Activated CD8-positive, alpha-beta memory T cell treated with anti-CD3 and anti-CD28 coated beads for 48 hours (primary cell): ENCODE data around the gene PSPC1.

Experiments used
- DNase-seq, 3 experiments: peaks; one replicate each; pipeline ENCODE4 v3.0.0-alpha.2; 2020; ENCODE audit warnings: low read depth in 2 of 3, low spot score in 2 of 3

Gene PSPC1

DNA sequence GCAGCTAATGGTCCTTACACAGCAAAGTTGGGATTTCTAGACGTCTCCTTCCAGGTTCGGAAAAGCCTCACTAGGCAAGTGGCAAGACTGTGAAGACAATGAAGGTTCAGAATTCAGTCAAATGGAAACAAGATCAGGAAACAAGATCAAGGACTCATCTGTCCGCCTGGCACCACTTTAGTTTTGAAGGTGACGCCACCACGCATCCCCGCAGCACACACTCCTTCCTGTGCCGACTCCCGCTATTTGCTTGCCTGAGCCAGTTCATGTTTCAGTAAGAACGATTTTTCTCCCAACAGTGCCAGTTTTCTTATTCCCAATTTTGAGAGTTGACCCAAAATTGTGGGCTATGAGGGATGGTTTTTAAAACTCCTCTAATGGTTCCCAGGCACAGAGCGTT is 107.8 kb downstream of the PSPC1 start:
- no peak for DNase-seq

DNA sequence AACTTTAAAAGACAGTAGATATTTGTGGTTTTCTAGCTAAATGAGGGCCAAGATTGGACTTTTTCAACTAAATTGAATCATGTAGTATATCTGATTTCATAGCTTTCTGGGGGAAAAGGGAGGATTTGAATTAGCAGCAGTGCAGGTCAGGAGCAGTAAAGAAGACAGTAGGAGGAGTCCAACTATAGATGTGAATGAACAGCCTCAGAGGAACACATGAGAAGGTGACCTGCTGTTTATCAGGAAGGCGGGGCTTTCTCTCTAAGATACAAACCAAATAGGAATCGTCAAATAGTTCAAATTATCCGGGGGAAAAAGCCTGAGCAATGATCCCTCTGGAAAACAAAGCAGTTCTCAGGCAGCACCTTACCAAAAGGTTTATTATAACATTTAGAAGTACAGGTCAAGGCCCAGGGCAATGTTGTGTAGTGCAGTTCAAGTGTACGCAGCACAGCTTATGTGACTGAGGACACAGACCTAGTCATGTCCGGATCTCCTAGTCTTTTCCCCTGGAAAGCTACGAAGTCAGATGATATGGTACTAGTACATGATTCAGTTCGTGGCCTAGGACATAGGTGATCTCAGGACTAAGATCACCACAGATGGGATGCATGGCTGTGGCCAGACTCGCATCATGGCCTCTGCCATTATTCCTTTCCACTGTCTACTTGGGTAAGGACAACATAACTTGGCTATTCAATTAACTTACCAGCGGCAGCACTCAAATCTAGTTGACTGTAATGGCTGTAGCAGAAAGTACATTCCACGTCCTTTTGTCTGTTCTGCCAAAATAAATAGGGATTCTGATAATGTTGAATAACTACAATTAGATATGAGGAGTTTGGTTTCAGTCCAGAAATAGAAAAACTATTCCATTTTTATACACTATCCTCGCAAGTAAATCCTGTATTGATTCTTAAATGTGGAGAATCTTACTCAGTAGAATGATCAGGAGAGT is 109.0 kb downstream of the PSPC1 start:
- DNase-seq: no peak

DNA sequence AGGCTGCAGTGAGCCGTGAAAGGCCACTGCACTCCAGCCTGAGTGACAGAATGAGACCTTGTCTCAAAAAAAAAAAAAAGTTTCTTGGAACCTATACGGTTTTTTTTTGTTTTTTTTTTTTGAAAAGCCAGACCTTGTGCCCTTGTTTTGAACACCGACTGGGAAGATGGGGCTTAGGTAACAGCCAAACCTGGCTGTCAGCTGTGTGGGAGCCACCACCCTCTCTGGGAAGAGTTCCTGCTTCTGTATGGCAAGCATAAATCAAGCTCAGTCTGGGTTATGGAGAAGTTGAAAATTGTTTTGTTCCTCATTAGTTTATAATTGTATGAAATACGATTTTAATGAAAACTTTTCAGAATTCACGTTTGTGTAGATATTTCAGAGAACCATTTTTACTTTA is 109.8 kb downstream of the PSPC1 start:
- DNase-seq: no peak

DNA sequence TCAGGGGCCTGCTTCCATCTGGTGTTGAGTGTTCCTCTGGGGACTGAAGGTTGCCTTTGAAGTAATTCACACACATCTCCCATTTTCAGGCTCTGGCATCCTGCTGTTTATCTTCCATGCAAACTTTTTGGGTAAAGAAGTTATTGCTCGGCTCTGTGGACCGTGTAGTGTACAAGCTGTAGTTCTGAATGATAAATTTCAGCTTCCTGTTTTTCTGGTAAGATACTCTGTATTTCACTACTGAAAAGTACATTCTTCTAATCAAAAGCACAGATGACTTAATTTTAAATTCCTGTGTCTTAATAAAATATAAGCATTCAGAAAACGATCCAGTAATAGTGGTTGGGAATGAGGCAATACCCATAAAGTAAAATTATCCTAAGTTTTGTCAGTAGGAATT is 112.6 kb downstream of the PSPC1 start:
- no peak for DNase-seq

DNA sequence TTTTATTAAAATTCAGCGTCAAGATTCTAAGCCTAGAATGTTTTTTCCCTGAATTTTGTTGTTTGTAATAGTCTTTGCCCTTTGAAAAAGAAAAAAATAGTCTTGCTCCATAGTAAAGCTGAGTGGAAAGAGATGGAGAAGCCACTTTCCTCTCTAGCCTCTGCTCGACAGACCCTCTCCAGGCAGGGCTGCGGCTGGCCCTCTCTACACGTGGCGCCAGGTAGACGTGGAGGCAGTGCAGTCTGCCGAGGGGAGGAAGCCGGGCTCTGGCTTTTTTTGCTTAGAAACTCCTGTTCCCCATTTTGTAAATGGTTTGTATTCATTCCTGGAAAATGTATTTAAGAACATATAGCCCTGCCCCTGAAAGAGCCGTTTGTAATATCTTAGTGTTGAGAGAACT is 114.0 kb downstream of the PSPC1 start:
- DNase-seq: no peak

DNA sequence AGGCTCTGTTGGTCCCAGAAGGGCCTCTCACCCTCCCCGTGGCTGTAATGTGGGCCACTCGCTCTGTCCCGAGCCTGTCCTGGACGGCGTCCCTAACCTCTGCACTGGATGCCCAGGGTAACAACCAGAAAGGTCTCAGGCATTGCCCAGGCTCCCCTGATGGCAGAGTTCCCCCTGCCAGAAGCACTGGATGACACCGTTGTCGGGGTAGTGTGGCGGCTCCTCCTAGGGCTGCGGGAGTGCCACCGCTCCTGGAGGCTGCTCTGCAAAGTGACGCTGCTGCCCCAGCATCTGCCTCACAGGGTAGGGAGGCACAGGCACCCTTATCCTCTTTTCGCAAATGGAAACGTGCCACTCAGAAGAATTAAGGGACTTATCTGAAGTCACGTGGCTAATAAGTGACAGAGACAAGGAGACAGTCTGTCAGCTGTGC is 117.3 kb downstream of the PSPC1 start:
- no peak for DNase-seq

DNA sequence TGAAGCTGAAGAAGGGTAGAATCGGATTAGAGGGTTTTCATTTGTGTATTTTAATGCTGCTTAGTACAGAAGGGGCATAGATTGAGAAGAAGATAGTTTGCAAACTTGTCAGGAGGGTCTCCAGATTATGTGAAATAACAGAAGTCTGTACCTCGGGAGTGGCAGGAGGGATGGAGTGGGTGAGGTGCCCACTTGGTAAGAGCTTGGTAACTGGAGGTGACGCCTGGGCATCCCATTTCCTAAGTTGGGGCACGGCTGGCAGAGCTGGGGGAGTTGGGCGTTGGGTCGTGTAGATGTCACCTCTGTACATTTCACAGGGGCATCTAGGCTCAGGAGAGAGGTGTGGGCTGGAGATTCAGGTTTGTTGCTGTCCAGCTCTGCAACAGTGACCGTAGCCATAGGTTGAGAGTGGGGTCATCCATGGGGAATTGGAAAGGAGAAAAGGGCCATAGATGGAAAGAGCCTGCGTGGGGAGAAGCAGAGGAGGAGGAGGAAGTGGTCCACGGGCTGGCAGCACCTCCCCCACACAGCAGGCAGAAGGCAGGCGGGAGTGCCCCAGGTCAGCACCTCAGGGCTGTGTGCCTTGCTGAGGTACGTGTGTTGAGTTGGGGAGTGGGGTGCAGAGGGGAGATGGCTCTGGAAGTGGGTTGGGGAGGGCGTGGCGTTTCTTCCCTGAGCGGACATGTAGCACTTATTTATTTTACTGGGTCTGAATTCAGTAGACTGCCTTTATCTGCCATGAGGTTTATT is 118.1 kb downstream of the PSPC1 start:
- DNase-seq: no peak

DNA sequence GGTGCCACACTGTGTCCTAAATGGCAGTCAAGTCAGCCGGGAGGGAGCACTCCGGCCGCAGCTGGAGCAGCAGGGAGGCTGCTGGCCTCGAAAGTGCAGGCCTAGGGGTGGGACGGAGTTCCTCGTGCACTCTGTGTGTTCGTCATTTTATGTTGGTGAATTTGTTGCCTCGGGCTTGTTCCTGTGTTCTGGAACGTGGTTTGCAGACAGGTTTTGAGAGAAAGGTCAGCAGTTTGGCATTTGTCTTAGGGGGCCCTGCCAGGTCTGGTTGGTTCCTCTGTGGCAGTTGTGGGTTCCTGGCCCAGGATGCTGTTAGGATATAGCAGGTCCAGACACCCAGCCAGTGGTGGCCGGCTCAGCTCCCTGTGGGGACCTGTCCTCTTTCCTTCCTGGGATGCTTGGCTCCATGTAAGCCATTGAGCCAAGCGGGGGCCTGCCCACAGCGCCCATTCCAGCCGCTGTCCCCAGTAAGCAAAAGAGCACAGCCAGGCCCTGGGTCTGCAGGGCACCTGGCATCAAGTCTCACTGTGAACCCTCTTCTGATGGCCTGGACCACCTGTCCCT is 119.2 kb downstream of the PSPC1 start:
- DNase-seq: no peak

DNA sequence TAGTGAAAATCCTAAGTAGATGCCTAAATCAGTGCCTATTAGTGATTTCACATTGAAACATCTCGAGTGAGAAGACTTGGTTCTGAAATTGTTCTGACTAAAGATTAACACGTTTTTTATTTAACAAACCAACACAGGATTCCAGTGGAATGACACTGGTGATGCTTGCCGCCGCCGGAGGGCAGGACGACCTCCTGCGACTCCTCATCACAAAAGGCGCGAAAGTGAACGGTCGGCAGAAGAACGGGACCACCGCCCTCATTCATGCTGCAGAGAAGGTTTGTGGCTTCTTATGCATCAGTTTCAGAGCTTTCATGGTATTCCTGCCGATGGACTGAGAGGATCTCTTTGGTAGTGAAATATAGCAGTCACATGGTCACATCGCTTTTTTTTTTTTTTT is 121.2 kb downstream of the PSPC1 start:
- DNase-seq: no peak

DNA sequence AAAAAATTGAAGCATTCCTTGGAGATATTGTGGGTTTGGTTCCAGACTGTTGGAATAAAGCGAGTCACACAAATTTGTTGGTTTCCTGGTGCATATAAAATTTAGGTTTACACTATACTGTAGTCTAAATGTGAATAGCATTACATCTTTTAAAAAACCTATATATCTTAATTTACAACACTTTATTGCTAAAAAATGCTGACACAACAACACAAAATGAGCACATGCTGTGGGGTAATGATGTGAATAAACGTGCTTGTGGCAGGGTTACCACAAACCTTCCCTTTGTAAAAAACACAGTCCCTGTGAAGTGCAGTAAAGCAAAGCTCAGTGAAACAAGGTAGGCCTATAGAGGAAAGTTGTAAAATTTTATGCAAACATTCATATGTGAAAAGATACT is 121.6 kb downstream of the PSPC1 start:
- no peak for DNase-seq

DNA sequence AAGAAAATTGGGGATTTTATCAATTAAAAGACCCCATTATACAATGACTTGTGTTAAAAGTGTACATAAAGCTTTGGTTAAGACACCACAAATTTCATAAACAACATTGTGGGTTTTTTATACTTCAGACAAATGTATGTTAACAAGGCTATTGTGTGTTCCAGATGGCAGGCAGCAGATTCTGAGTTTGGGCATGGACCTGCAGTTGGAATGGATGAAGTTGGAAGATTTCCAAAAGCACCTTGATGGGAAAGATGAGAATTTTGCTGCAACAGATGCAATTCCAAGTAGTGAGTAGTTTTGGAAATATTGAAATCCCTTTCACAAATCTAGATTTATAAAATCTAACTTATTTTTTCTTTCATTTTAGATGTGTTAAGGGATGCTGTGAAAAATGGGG is 123.9 kb downstream of the PSPC1 start:
- DNase-seq: no peak

DNA sequence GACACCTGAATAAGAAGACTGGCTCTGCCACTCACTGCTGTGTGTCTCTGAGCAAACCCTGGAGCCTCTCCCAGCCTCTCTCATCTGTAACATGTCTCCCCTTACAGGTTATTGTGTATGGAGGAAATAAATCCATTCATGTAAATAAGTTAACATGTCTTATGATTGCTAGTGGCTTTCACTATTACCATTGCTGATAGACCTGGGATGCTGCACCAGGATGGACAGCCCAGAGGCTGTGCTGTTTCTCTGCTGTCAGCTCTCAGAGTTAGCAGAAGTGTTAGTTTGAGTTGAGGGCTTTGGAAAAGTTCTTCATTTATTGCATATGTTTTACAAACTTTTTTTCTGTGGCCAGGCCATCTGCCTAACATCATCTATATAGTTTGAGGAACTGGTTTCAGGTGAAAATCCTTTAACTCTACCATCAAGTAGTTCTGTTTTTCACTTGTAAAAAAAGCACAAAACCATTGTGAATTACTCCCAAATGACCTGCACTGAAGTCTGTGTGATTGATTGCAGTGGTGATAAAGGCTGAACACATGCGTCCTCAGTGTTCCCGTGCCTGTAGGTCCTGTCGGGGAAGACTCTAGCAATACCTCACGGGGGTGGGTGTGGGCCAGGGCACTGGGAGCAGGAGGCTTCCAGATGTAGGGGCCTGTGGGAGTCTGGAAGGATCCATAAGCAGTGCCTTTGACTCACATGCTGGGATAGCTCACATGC is 124.7 kb downstream of the PSPC1 start:
- DNase-seq: no peak
